IMR-90 (cell line): Measurements from ENCODE around the gene ARL6. TPM values are rescaled to one million over a fixed set of nuclear protein-coding genes. Genes with fewer than 3 reads are reported as not detected.

Source experiments
- ATAC-seq: fragments of 200-7000 bp; cut with Tn5 transposase; 2 replicates; pipeline ENCODE4 v1.9.1; 2020; ENCODE audit warnings: low read depth, mild to moderate bottlenecking, moderate library complexity
- BruUV-seq: library from RNA; stranded (reverse); fragments of 400-500 nt; replicated peaks from 2 replicates; lab custom pipeline; 2021; lab: Mats Ljungman, UMichigan
- CTCF ChIA-PET: fragments of 300-600 bp; formaldehyde crosslinking; extraction: SDS; loops from one replicate; lab custom pipeline; 2021; ENCODE audit warnings: antibody characterized with exemption; lab: Yijun Ruan, JAX
- POLR2A ChIA-PET: fragments of 300-600 bp; sonication (Branson Sonifier 250); formaldehyde crosslinking; loops from one replicate; lab custom pipeline; 2022; ENCODE audit warnings: antibody characterized with exemption; ENCODE audit not compliant: unreplicated experiment; lab: Charles Lee
- DNase-seq: peaks from one replicate; pipeline ENCODE4 v3.0.0; 2013
- H2AFZ ChIP-seq: replicated peaks from 2 replicates; pipeline ENCODE3; 2013; ENCODE audit warnings: low read length, mild to moderate bottlenecking; ENCODE audit not compliant: poor library complexity
- H2AK5ac ChIP-seq: 2 replicates; pipeline ENCODE4 v1.6.1; 2013; ENCODE audit warnings: low read depth, low read length, inconsistent platforms
- H2AK9ac ChIP-seq: replicated peaks from 2 replicates; pipeline ENCODE3; 2013; ENCODE audit warnings: mild to moderate bottlenecking, low read depth, low read length, moderate library complexity; ENCODE audit not compliant: poor library complexity
- H2BK120ac ChIP-seq: 2 replicates; pipeline ENCODE4 v1.6.1; 2013; ENCODE audit warnings: low read depth, low read length, inconsistent platforms
- H2BK15ac ChIP-seq: 3 replicates; pipeline ENCODE4 v1.6.1; 2013; ENCODE audit warnings: low read depth, low read length, inconsistent platforms
- H2BK20ac ChIP-seq: 2 replicates; pipeline ENCODE4 v1.6.1; 2013; ENCODE audit warnings: low read depth, mild to moderate bottlenecking, inconsistent platforms, low read length, moderate library complexity
- H2BK5ac ChIP-seq: 2 replicates; pipeline ENCODE4 v1.6.1; 2013; ENCODE audit warnings: mild to moderate bottlenecking, low read depth, low read length, inconsistent platforms; ENCODE audit not compliant: poor library complexity, severe bottlenecking
- H3K14ac ChIP-seq: replicated peaks from 2 replicates; pipeline ENCODE4 v1.6.1; 2013; ENCODE audit warnings: low read depth, low read length, inconsistent platforms
- H3K18ac ChIP-seq: 2 replicates; pipeline ENCODE4 v1.6.1; 2013; ENCODE audit warnings: low read depth, low read length, control low read depth
- H3K23ac ChIP-seq: 2 replicates; pipeline ENCODE4 v1.6.1; 2013; ENCODE audit warnings: low read depth, low read length, inconsistent platforms
- H3K27ac ChIP-seq: 2 replicates; pipeline ENCODE4 v1.5.1; 2013; ENCODE audit warnings: mild to moderate bottlenecking, control low read depth, low read length; ENCODE audit not compliant: insufficient read depth
- H3K27me3 ChIP-seq: 2 replicates; pipeline ENCODE4 v1.6.1; 2013; ENCODE audit warnings: low read length; ENCODE audit not compliant: control insufficient read depth, insufficient read depth
- H3K36me3 ChIP-seq: 2 replicates; pipeline ENCODE4 v1.6.1; 2013; ENCODE audit warnings: low read length, mixed read lengths; ENCODE audit not compliant: control insufficient read depth, insufficient read depth
- H3K4ac ChIP-seq: 2 replicates; pipeline ENCODE4 v1.6.1; 2013; ENCODE audit warnings: low read depth, low read length, inconsistent platforms
- H3K4me1 ChIP-seq: 2 replicates; pipeline ENCODE4 v1.6.1; 2013; ENCODE audit warnings: low read length, mixed read lengths; ENCODE audit not compliant: control insufficient read depth, insufficient read depth
- H3K4me2 ChIP-seq: 2 replicates; pipeline ENCODE4 v1.6.1; 2013; ENCODE audit warnings: low read depth, mild to moderate bottlenecking, control low read depth, low read length, moderate library complexity
- H3K4me3 ChIP-seq: 2 replicates; pipeline ENCODE4 v1.5.1; 2013; ENCODE audit warnings: low read depth, mild to moderate bottlenecking, control low read depth, low read length, moderate library complexity; ENCODE audit not compliant: insufficient read depth
- H3K56ac ChIP-seq: 2 replicates; pipeline ENCODE4 v1.6.1; 2013; ENCODE audit warnings: low read length, inconsistent platforms; ENCODE audit not compliant: insufficient read depth; ENCODE audit errors: extremely low read depth
- H3K79me1 ChIP-seq, 2 experiments: 2 replicates each; pipeline ENCODE4 v1.6.1; 2013; ENCODE audit warnings: low read length in 2 of 2, inconsistent platforms in 1 of 2, low read depth in 1 of 2
- H3K9ac ChIP-seq: 2 replicates; pipeline ENCODE4 v1.6.1; 2013; ENCODE audit warnings: low read depth, low read length, control low read depth
- H3K9me1 ChIP-seq: 2 replicates; pipeline ENCODE4 v1.6.1; 2013; ENCODE audit warnings: low read length, inconsistent platforms; ENCODE audit not compliant: insufficient read depth
- H3K9me3 ChIP-seq: 2 replicates; pipeline ENCODE4 v1.6.1; 2013; ENCODE audit warnings: low read length; ENCODE audit not compliant: control insufficient read depth, insufficient read depth
- H4K20me1 ChIP-seq: 2 replicates; pipeline ENCODE4 v1.6.1; 2013; ENCODE audit warnings: low read length, inconsistent platforms; ENCODE audit not compliant: insufficient read depth
- H4K5ac ChIP-seq: 2 replicates; pipeline ENCODE4 v1.6.1; 2013; ENCODE audit warnings: mild to moderate bottlenecking, low read depth, low read length, control low read depth
- H4K8ac ChIP-seq, 2 experiments: 2 replicates each; pipeline ENCODE4 v1.6.1; 2013; ENCODE audit warnings: low read depth in 2 of 2, low read length in 2 of 2, control low read depth in 1 of 2, inconsistent platforms in 1 of 2
- H4K91ac ChIP-seq: 2 replicates; pipeline ENCODE4 v1.6.1; 2013; ENCODE audit warnings: low read depth, low read length, inconsistent platforms; ENCODE audit not compliant: insufficient read depth
- CEBPB ChIP-seq: IDR thresholded peaks from 2 replicates; pipeline ENCODE4 v1.6.1; 2012; ENCODE audit warnings: low read depth, low read length, improper control_type of control experiment
- NFE2L2 ChIP-seq: fragments of 150-350 bp; IDR thresholded peaks from 2 replicates; pipeline ENCODE4 v1.6.1; 2016; ENCODE audit warnings: low read depth, mild to moderate bottlenecking, low read length
- POLR2A ChIP-seq: IDR thresholded peaks from 2 replicates; pipeline ENCODE4 v1.6.1; 2012; ENCODE audit warnings: mild to moderate bottlenecking, low read depth, low read length
- WGBS, 2 experiments: methylation state at CpG; one replicate each; pipeline versions ENCODE4 v1.1.5 to v1.1.7; 2013; ENCODE audit warnings: missing lambda C conversion rate in 2 of 2; ENCODE audit not compliant: insufficient read length in 1 of 2; ENCODE audit errors: extremely low coverage in 2 of 2; 5-methylcytosine and 5-hydroxymethylcytosine counted together
- dilution Hi-C: fragments of 300-500 bp; cut with HindIII; formaldehyde crosslinking; loops from one replicate; pipeline ENCODE4 v1.14.3; 2018; ENCODE audit warnings: low sequenced_read_pairs; ENCODE audit not compliant: unreplicated experiment
- in situ Hi-C: fragments of 300-500 bp; cut with MboI; formaldehyde crosslinking; loops from 3 replicates; pipeline ENCODE4 v1.14.3; 2019; ENCODE audit warnings: low sequenced_read_pairs, inconsistent platforms, mixed read lengths
- intact Hi-C: fragments of 100-400 bp; cut with micrococcal nuclease; formaldehyde crosslinking; loops from 2 replicates; pipeline ENCODE4 v1.10.0; 2022
- polyA plus RNA-seq, 3 experiments: library from polyadenylated mRNA; depleted of rRNA; stranded (reverse); fragments of >200 nt; gene quantifications; 2 replicates each; pipeline ENCODE4 v1.2.3, GENCODE V29; 2012; ENCODE audit warnings: low replicate concordance in 1 of 3
- total RNA-seq: library from RNA; depleted of rRNA; stranded (reverse); fragments of >200 nt; gene quantifications from 2 replicates; pipeline ENCODE4 v1.2.3, GENCODE V29; 2012

ARL6 gene
- total and polyA plus RNA-seq, 2 of the 4 experiments (the other 2 are of a cell fraction), result 3.1 to 3.4 TPM

DNA sequence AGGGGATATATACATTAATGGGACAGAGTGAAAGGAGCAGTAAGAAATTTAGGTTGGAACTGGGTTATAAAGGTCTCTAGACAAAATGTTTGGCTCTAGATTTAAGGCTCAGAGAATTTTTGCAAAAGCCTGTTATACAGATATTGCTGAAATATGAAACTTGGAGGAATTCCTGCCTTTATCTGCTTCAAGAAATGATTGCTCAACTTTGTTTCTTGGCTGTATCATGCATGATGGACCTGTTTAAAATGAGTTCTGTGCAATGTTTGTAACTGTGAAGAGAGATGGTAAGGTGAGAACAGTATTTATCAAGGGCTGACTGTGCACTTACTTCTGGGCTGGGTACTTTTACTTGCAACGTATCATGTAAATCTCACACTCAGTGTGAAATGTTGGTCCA, 60.5 kb downstream of the ARL6 start:
- peaks cover 3% of the 10 kb centered on the region for H3K4me1 ChIP-seq
- DNase-seq (peak; percentile 46), ATAC-seq (no peak)
- no peaks in the 10 kb centered on the region for H3K9me1 ChIP-seq
- H2AK5ac ChIP-seq, result no peak overlapping the region
- H2AFZ ChIP-seq, result no peak overlapping the region
- peaks cover 20 to 29% of the 10 kb centered on the region in 2 experiments for H3K79me1 ChIP-seq
- no peak overlapping the region for H2AK9ac ChIP-seq
- no peak overlapping the region for H2BK5ac ChIP-seq
- in situ Hi-C loops, result no loop called here
- H3K23ac ChIP-seq, result no peak overlapping the region
- dilution Hi-C loops, result no loop called here
- H3K27ac ChIP-seq, result no peak overlapping the region
- no peak overlapping the region for H4K5ac ChIP-seq
- H2BK20ac ChIP-seq, result no peak overlapping the region
- no peak overlapping the region for H2BK15ac ChIP-seq
- no peak for TF ChIP-seq NFE2L2
- TF ChIP-seq CEBPB, result peak; percentile 74
- no peak for TF ChIP-seq POLR2A
- no peak overlapping the region for H3K4me3 ChIP-seq
- H3K4me2 ChIP-seq, result peak overlapping the region; percentile 8; the same call in 1 of the 2 replicates
- no peak overlapping the region for H4K8ac ChIP-seq
- H3K9me3 ChIP-seq, result no peaks in the 10 kb centered on the region
- H3K9ac ChIP-seq, result no peak overlapping the region
- H3K27me3 ChIP-seq, result no peaks in the 10 kb centered on the region
- H3K18ac ChIP-seq, result no peak overlapping the region
- ChIA-PET CTCF (no interaction called here), POLR2A (no interaction called here)
- no peaks in the 10 kb centered on the region for H3K36me3 ChIP-seq
- no peak overlapping the region for H3K4ac ChIP-seq
- H3K56ac ChIP-seq, result no peak overlapping the region
- intact Hi-C loops, result no loop called here
- no TSS peak for BruUV-seq
- H2BK120ac ChIP-seq, result no peak overlapping the region
- no peak overlapping the region for H3K14ac ChIP-seq
- no peak overlapping the region for H4K91ac ChIP-seq
- no peaks in the 10 kb centered on the region for H4K20me1 ChIP-seq
- 100% methylated on average over 1 of the region's 1 CpG; no CpG with 5 or more reads in 1 of the 2 experiments for WGBS, 2 experiments
